HUES64 (cell line): Measurements from ENCODE around the gene MYCT1. TPM values are rescaled to one million over a fixed set of nuclear protein-coding genes. Genes with fewer than 3 reads are reported as not detected.
"Not testable (repeated sequence)": the region's sequence is repeated elsewhere in the genome, so short reads cannot be mapped to it uniquely, and the experiment has no call there.

Experiments
- H3K27ac ChIP-seq: 2 replicates; pipeline ENCODE4 v1.7.0; 2013; ENCODE audit warnings: low read depth, low read length, inconsistent platforms
- H3K27me3 ChIP-seq: 2 replicates; pipeline ENCODE4 v1.6.1; 2013; ENCODE audit warnings: mild to moderate bottlenecking, low read length; ENCODE audit not compliant: insufficient read depth
- H3K36me3 ChIP-seq: 2 replicates; pipeline ENCODE4 v1.6.1; 2013; ENCODE audit warnings: mild to moderate bottlenecking, low read length; ENCODE audit not compliant: insufficient read depth
- H3K4me1 ChIP-seq: 2 replicates; pipeline ENCODE4 v1.6.1; 2013; ENCODE audit warnings: mild to moderate bottlenecking, low read length, moderate library complexity; ENCODE audit not compliant: insufficient read depth
- H3K4me3 ChIP-seq: 2 replicates; pipeline ENCODE4 v1.5.1; 2013; ENCODE audit warnings: mild to moderate bottlenecking, low read length, moderate library complexity
- H3K9ac ChIP-seq: 2 replicates; pipeline ENCODE4 v1.6.1; 2013; ENCODE audit warnings: mild to moderate bottlenecking, low read depth, low read length
- H3K9me3 ChIP-seq: 2 replicates; pipeline ENCODE4 v1.6.1; 2013; ENCODE audit warnings: low read depth, low read length; ENCODE audit not compliant: insufficient read depth
- WGBS: fragments of 150-250, 120-280 bp; methylation state at CpG from one replicate; pipeline ENCODE4 v1.1.7; 2013; ENCODE audit warnings: missing lambda C conversion rate; 5-methylcytosine and 5-hydroxymethylcytosine counted together
- polyA plus RNA-seq, 2 experiments: library from polyadenylated mRNA; stranded (reverse); fragments of 50-300 nt; gene quantifications; one replicate each; pipeline ENCODE4 v1.2.3, GENCODE V29; 2013

The MYCT1 gene, protein sequence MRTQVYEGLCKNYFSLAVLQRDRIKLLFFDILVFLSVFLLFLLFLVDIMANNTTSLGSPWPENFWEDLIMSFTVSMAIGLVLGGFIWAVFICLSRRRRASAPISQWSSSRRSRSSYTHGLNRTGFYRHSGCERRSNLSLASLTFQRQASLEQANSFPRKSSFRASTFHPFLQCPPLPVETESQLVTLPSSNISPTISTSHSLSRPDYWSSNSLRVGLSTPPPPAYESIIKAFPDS
- polyA plus RNA-seq (2013, experiment 1 of 2): 1.00 TPM
- 1.3 TPM for polyA plus RNA-seq (2013, experiment 2 of 2)

GRCh38 chr6:152697634-152698033, at the start of gene MYCT1:
MYCT1 (plus strand) TSS chr6:152697897; CDS start chr6:152697903, 6 bp downstream.
- peaks cover 10% of the 10 kb centered on the region for H3K4me1 ChIP-seq
- H3K27ac ChIP-seq: no peak within 1 kb of the TSS
- WGBS: no CpG with 5 or more reads among the region's 2 CpGs
- H3K4me3 ChIP-seq: no peak within 1 kb of the TSS
- H3K36me3 ChIP-seq: no peaks in the 10 kb centered on the region
- H3K9me3 ChIP-seq: no peaks in the 10 kb centered on the region
- H3K9ac ChIP-seq: no peak within 1 kb of the TSS
- H3K27me3 ChIP-seq: no peaks in the 10 kb centered on the region

- 94% methylated on average over 2 of the region's 2 CpGs for whole genome bisulfite sequencing
- no peak overlapping the region for H3K27ac ChIP-seq
These were observed 49.6 kb upstream of the MYCT1 start for GRCh38 chr6:152648105-152648504.

GRCh38 chr6:152651986-152652385, 45.7 kb upstream of the MYCT1 start:
- 78% methylated on average over 3 of the region's 3 CpGs for WGBS
- H3K36me3 ChIP-seq: no peaks in the 10 kb centered on the region
- H3K4me3 ChIP-seq: no peak overlapping the region
- H3K9ac ChIP-seq: no peak overlapping the region
- no peaks in the 10 kb centered on the region for H3K9me3 ChIP-seq
- H3K27me3 ChIP-seq: no peaks in the 10 kb centered on the region
- H3K4me1 ChIP-seq: 0 out of 2 replicates have a peak, but pooled peaks cover 5% of the 10 kb centered on the region
- no peak overlapping the region for H3K27ac ChIP-seq

More at GRCh38 chr6:152648105-152648504, 49.6 kb upstream of the MYCT1 start:
- H3K36me3 ChIP-seq: no peaks in the 10 kb centered on the region
- H3K4me3 ChIP-seq: no peak overlapping the region
- H3K9ac ChIP-seq: no peak overlapping the region
- 0 out of 2 replicates have a peak, but pooled peaks cover 5% of the 10 kb centered on the region for H3K4me1 ChIP-seq
- H3K27me3 ChIP-seq: no peaks in the 10 kb centered on the region
- H3K9me3 ChIP-seq: no peaks in the 10 kb centered on the region

DNA sequence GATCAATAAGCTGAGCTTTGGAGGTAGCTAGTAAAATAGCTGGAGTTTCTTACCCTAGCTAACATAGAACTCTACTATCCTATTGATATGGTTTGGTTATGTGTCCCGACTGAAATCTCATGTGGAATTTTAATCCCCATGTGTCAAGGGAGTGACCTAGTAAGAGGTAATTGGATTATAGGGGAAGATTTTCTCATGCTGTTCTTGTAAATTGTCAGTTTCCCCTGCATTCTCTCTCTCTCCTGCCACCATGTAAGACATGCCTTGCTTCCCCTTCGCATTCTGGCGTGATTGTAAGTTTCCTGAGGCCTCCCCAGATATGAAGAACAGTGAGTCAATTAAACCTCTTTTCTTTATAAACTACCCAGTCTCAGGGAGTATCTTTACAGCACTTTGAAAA, 35.9 kb upstream of the MYCT1 start:
- no peak overlapping the region for H3K27ac ChIP-seq
- no peak overlapping the region for H3K4me3 ChIP-seq
- H3K4me1 ChIP-seq: no peaks in the 10 kb centered on the region
- 72% methylated on average over 3 of the region's 3 CpGs for WGBS
- no peaks in the 10 kb centered on the region for H3K36me3 ChIP-seq
- H3K9me3 ChIP-seq: no peaks in the 10 kb centered on the region
- no peaks in the 10 kb centered on the region for H3K27me3 ChIP-seq
- H3K9ac ChIP-seq: no peak overlapping the region

GRCh38 chr6:152669895-152670294, 27.8 kb upstream of the MYCT1 start:
- no CpG with 5 or more reads among the region's 1 CpG for WGBS
- Histone ChIP-seq H3K9me3 (no peaks in the 10 kb centered on the region), H3K4me1 (no peaks in the 10 kb centered on the region), H3K4me3 (no peak overlapping the region), H3K27ac (no peak overlapping the region), H3K36me3 (no peaks in the 10 kb centered on the region), H3K9ac (no peak overlapping the region), H3K27me3 (no peaks in the 10 kb centered on the region)

DNA sequence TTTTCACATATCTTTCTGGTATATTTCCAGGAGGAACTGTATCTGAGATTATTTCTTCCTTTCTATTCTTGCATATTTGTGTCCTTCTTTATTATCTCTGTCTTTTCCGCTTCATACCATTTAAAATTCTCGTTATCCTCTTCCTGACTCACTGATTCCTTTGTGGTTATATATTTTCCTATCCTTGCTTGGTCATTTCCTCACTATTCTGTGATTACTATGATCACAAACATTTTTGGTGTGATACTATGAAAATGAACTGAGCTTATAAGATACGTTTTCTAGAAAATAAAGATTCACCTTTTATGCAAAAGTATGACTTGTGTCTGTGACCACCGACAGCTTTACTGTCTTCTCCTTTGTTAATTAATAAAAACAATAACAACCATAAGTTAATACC, 26.5 kb upstream of the MYCT1 start:
- Histone ChIP-seq H3K4me1 (no peaks in the 10 kb centered on the region), H3K9ac (no peak overlapping the region), H3K36me3 (no peaks in the 10 kb centered on the region), H3K27me3 (no peaks in the 10 kb centered on the region), H3K4me3 (no peak overlapping the region), H3K27ac (no peak overlapping the region), H3K9me3 (no peaks in the 10 kb centered on the region)
- WGBS: 100% methylated on average over 3 of the region's 4 CpGs

- no peaks in the 10 kb centered on the region for H3K27me3 ChIP-seq
- no peaks in the 10 kb centered on the region for H3K4me1 ChIP-seq
- H3K36me3 ChIP-seq: no peaks in the 10 kb centered on the region
- no peak overlapping the region for H3K9ac ChIP-seq
- H3K4me3 ChIP-seq: no peak overlapping the region
- no peak overlapping the region for H3K27ac ChIP-seq
- H3K9me3 ChIP-seq: no peaks in the 10 kb centered on the region
These were observed 24.5 kb upstream of the MYCT1 start for GRCh38 chr6:152673236-152673635.

GRCh38 chr6:152680151-152680550, 17.5 kb upstream of the MYCT1 start:
- Histone ChIP-seq H3K9me3 (no peaks in the 10 kb centered on the region), H3K27ac (no peak overlapping the region), H3K27me3 (no peaks in the 10 kb centered on the region), H3K36me3 (no peaks in the 10 kb centered on the region), H3K4me1 (peaks cover 39% of the 10 kb centered on the region), H3K4me3 (no peak overlapping the region), H3K9ac (no peak overlapping the region)
- 97% methylated on average over 1 of the region's 1 CpG for WGBS

DNA sequence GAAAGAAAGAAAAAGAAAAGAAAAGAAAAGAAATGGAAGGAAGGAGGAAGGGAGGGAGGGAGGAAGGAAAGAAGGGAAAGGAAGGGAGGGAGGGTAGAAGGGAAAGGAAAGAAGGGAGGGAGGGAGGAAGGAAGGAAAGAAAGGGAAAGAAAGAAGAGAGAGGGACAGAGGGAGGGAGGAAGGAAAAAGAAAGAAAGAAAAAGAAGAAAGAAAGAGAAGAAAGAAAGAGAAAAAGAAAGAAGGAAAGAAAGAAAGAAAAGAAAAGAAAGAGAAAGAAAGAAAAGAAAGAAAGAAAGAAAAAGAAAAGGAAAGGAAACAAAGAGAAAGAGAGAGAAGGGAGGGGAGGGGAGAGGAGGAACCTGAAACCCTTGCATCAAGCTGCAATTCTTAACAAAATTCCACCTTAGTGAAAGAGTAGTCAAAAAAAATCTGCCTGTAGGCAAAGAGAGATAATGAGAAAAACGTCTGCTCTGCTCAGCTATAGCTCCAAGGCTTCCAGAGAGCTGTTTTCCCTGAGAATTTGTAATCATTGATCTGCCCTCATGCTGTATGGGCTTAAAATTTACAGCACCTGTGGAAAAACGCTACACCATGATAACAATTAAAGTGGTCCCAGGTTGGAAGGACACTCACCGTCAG, 16.7 kb upstream of the MYCT1 start:
- Histone ChIP-seq H3K36me3 (no peaks in the 10 kb centered on the region), H3K27me3 (no peaks in the 10 kb centered on the region), H3K4me1 (peaks cover 39% of the 10 kb centered on the region), H3K4me3 (no peak overlapping the region), H3K9ac (0 out of 2 replicates have a peak overlapping the region, but pooled peaks have one; percentile 29), H3K9me3 (no peaks in the 10 kb centered on the region), H3K27ac (peak overlapping the region; percentile 49; the same call in 1 of the 2 replicates)
- 27% methylated on average over 3 of the region's 3 CpGs for WGBS

- Histone ChIP-seq H3K4me1 (peaks cover 39% of the 10 kb centered on the region), H3K36me3 (no peaks in the 10 kb centered on the region), H3K27ac (peak overlapping the region; percentile 83; the same call in 1 of the 2 replicates), H3K9ac (no peak overlapping the region), H3K9me3 (no peaks in the 10 kb centered on the region), H3K4me3 (no peak overlapping the region), H3K27me3 (no peaks in the 10 kb centered on the region)
- WGBS: 66% methylated on average over 8 of the region's 8 CpGs
These were observed 15.6 kb upstream of the MYCT1 start for GRCh38 chr6:152682141-152682540.

DNA sequence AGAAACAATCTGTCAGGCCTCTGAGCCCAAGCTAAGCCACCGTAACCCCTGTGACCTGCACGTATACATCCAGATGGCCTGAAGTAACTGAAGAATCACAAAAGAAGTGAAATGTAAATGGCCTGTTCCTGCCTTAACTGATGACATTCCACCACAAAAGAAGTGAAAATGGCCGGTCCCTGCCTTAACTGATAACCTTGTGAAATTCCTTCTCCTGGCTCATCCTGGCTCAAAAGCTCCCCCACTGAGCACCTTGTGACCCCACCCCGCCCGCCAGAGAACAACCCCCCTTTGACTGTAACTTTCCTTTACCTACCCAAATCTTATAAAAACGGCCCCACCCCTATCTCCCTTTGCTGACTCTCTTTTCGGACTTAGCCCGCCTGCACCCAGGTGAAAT, 14.8 kb upstream of the MYCT1 start:
- not testable (repeated sequence) for H3K36me3 ChIP-seq, H3K9me3 ChIP-seq, H3K27me3 ChIP-seq
- peak overlapping the region; percentile 83; the same call in 1 of the 2 replicates for H3K27ac ChIP-seq
- 0 out of 2 replicates have a peak overlapping the region, but pooled peaks have one; percentile 12 for H3K4me3 ChIP-seq
- WGBS: 10% methylated on average over 8 of the region's 8 CpGs
- peaks cover 39% of the 10 kb centered on the region for H3K4me1 ChIP-seq
- H3K9ac ChIP-seq: peak overlapping the region; percentile 17; the same call in 1 of the 2 replicates
